K562 (cell line): Measurements from ENCODE around the gene FRMD4A. TPM values are rescaled to one million over a fixed set of nuclear protein-coding genes. Genes with fewer than 3 reads are reported as not detected.
A peak's percentile ranks its signal among the peaks of the same experiment; 100 is the strongest.

Experiments
- ATAC-seq: fragments of 200-7000 bp; cut with Tn5 transposase; 3 replicates; pipeline ENCODE4 v1.9.1; 2020; ENCODE audit warnings: moderate library complexity
- BruUV-seq: library from RNA; stranded (reverse); fragments of 400-500 nt; replicated peaks from 2 replicates; lab custom pipeline; 2021; lab: Mats Ljungman, UMichigan
- CTCF ChIA-PET: fragments of 300-600 bp; formaldehyde crosslinking; extraction: SDS; loops from one replicate; lab custom pipeline; 2021; ENCODE audit warnings: low intra/inter-chr PET ratio; lab: Yijun Ruan, JAX
- POLR2A ChIA-PET: fragments of 300-600, 350-650 bp; sonication (Branson Sonifier 250); formaldehyde crosslinking; extraction: SDS; loops from one replicate; lab custom pipeline; 2021; ENCODE audit warnings: antibody characterized with exemption, inconsistent platforms; lab: Yijun Ruan, JAX
- DNase-seq, 4 experiments: peaks; one replicate each; pipeline versions ENCODE4 v3.0.0 to v3.0.0-alpha.2; 2011 to 2018; ENCODE audit warnings: low spot score in 3 of 4, mixed read lengths in 3 of 4; ENCODE audit errors: extremely low read depth in 1 of 4
- FAIRE-seq: peaks from 2 replicates; lab custom pipeline; 2011; peaks lifted over from hg19 to GRCh38; lab: Jason Lieb, UNC
- H2AFZ ChIP-seq: 2 replicates; pipeline ENCODE4 v1.6.0; 2011; ENCODE audit warnings: low read depth, low read length, control low read depth, inconsistent platforms
- H3K27ac ChIP-seq: fragments of 200-600 bp; 3 replicates; pipeline ENCODE4 v1.8.0; 2011; ENCODE audit warnings: low read depth, mild to moderate bottlenecking, control low read depth, inconsistent platforms, low read length, moderate library complexity, mixed read lengths; ENCODE audit errors: extremely low read depth
- H3K27me3 ChIP-seq, 2 experiments: fragments of 300-600 bp in 1 of 2; 2 replicates in 1 of 2; 3 replicates in 1 of 2; pipeline versions ENCODE4 v1.6.0 to v1.8.0; 2011; ENCODE audit warnings: inconsistent platforms in 2 of 2, low read length in 2 of 2, mild to moderate bottlenecking in 1 of 2, mixed read lengths in 1 of 2, moderate library complexity in 1 of 2; ENCODE audit not compliant: control insufficient read depth in 2 of 2, insufficient read depth in 2 of 2
- H3K36me3 ChIP-seq: fragments of 300-600 bp; 3 replicates; pipeline ENCODE4 v1.8.0; 2011; ENCODE audit warnings: mild to moderate bottlenecking, low read length, inconsistent platforms; ENCODE audit not compliant: control insufficient read depth, insufficient read depth
- H3K4me1 ChIP-seq, 2 experiments: fragments of 200-600 bp in 1 of 2; replicated peaks in 1 of 2; 2 replicates in 1 of 2; 3 replicates in 1 of 2; pipeline versions ENCODE4 v1.5.1 to v1.8.0; 2011; ENCODE audit warnings: inconsistent platforms in 2 of 2, low read length in 2 of 2, mild to moderate bottlenecking in 1 of 2, mixed read lengths in 1 of 2, moderate library complexity in 1 of 2; ENCODE audit not compliant: control insufficient read depth in 2 of 2, insufficient read depth in 2 of 2
- H3K4me2 ChIP-seq: 2 replicates; pipeline ENCODE4 v1.6.1; 2011; ENCODE audit warnings: low read length, control low read depth, inconsistent platforms, mixed read lengths; ENCODE audit not compliant: insufficient read depth
- H3K4me3 ChIP-seq: fragments of 200-600 bp; sonication (generic), shearing (Covaris generic); 2 replicates; pipeline ENCODE4 v1.5.1; 2016; ENCODE audit warnings: control low read depth, inconsistent platforms
- H3K79me2 ChIP-seq: fragments of 200-600 bp; 3 replicates; pipeline ENCODE4 v1.8.0; 2011; ENCODE audit warnings: low read length, inconsistent platforms; ENCODE audit not compliant: control insufficient read depth, insufficient read depth
- H3K9ac ChIP-seq, 2 experiments: 2 replicates each; pipeline versions ENCODE4 v1.6.0 to v1.6.1; 2011; ENCODE audit warnings: low read depth in 2 of 2, low read length in 2 of 2, control low read depth in 1 of 2, inconsistent platforms in 1 of 2, mild to moderate bottlenecking in 1 of 2, mixed read lengths in 1 of 2; ENCODE audit not compliant: insufficient read depth in 1 of 2
- H3K9me1 ChIP-seq: one replicate; pipeline ENCODE4 v1.6.0; 2011; ENCODE audit warnings: inconsistent platforms, mild to moderate bottlenecking, low read length, moderate library complexity; ENCODE audit not compliant: control insufficient read depth, insufficient read depth
- H3K9me3 ChIP-seq: replicated peaks from 2 replicates; pipeline ENCODE4 v1.5.1; 2011; ENCODE audit warnings: low read depth, low read length, inconsistent platforms; ENCODE audit not compliant: control insufficient read depth, insufficient read depth
- H4K20me1 ChIP-seq: replicated peaks from 2 replicates; pipeline ENCODE4 v1.6.1; 2011; ENCODE audit warnings: low read length, inconsistent platforms, mixed read lengths; ENCODE audit not compliant: control insufficient read depth, insufficient read depth
- C11orf30 ChIP-seq: fragments of 450-650 bp; IDR thresholded peaks from 2 replicates; pipeline ENCODE4 v1.6.1; 2016; ENCODE audit warnings: low read depth, mild to moderate bottlenecking
- CREB1 ChIP-seq, 2 experiments: sonication (generic) in 1 of 2; formaldehyde crosslinking in 1 of 2; IDR thresholded peaks; 2 replicates each; pipeline versions ENCODE4 v1.6.1 to v1.8.0; 2012 to 2022; ENCODE audit warnings: inconsistent platforms in 1 of 2, mild to moderate bottlenecking in 1 of 2, missing genetic modification reagents in 1 of 2, moderate library complexity in 1 of 2
- CREM ChIP-seq: IDR thresholded peaks from 2 replicates; pipeline ENCODE4 v1.6.1; 2014; ENCODE audit warnings: antibody characterized with exemption, low read depth
- DIDO1 ChIP-seq: fragments of 450-650 bp; IDR thresholded peaks from 2 replicates; pipeline ENCODE4 v1.6.1; 2016; ENCODE audit warnings: low read depth, missing biosample characterization, missing genetic modification characterization
- MAFF ChIP-seq: IDR thresholded peaks from 2 replicates; pipeline ENCODE4 v1.6.1; 2012; ENCODE audit warnings: low read length, improper control_type of control experiment
- MAFG ChIP-seq: fragments of 450-650 bp; conservative IDR thresholded peaks from 2 replicates; pipeline ENCODE4 v1.6.1; 2016; ENCODE audit warnings: missing genetic modification characterization, missing compliant biosample characterization
- MAFK ChIP-seq: IDR thresholded peaks from 2 replicates; pipeline ENCODE4 v1.6.1; 2011; ENCODE audit warnings: low read length, improper control_type of control experiment
- NR4A1 ChIP-seq, 2 experiments: fragments of 250-450 bp in 1 of 2; fragments of 450-650 bp in 1 of 2; sonication (Bioruptor Pico) in 1 of 2; IDR thresholded peaks; 2 replicates each; pipeline versions ENCODE4 v1.4.0 to v1.6.1; 2016 to 2020; ENCODE audit warnings: mild to moderate bottlenecking in 2 of 2, missing compliant biosample characterization in 1 of 2, missing genetic modification characterization in 1 of 2, moderate library complexity in 1 of 2
- SIN3B ChIP-seq: fragments of 450-650 bp; IDR thresholded peaks from 2 replicates; pipeline ENCODE4 v1.6.1; 2017; ENCODE audit warnings: low read depth, mild to moderate bottlenecking, moderate library complexity
- SMC3 ChIP-seq: conservative IDR thresholded peaks from 2 replicates; pipeline ENCODE4 v1.6.1; 2011; ENCODE audit warnings: low read depth, low read length, improper control_type of control experiment; ENCODE audit not compliant: insufficient read depth
- SOX6 ChIP-seq: fragments of 450-650 bp; IDR thresholded peaks from 2 replicates; pipeline ENCODE4 v1.6.1; 2014; ENCODE audit warnings: mild to moderate bottlenecking
- ZFP36 ChIP-seq: fragments of 150-350 bp; IDR thresholded peaks from 2 replicates; pipeline ENCODE4 v1.6.1; 2018; ENCODE audit warnings: low read length, low read depth; ENCODE audit not compliant: partially characterized antibody
- ZKSCAN1 ChIP-seq: fragments of 150-350 bp; IDR thresholded peaks from 2 replicates; pipeline ENCODE4 v1.6.1; 2016; ENCODE audit warnings: low read depth, low read length
- ZNF134 ChIP-seq: fragments of 250-450 bp; sonication (Bioruptor Pico); conservative IDR thresholded peaks from 2 replicates; pipeline ENCODE4 v1.4.0; 2020
- WGBS: fragments of 100-300 bp; shearing (Covaris generic); methylation state at CpG from one replicate; pipeline ENCODE4 v1.1.6; 2016; ENCODE audit warnings: low coverage, mixed read lengths; ENCODE audit not compliant: insufficient coverage; ENCODE audit errors: missing lambda C conversion rate; 5-methylcytosine and 5-hydroxymethylcytosine counted together
- in situ Hi-C: fragments of 300-500 bp; cut with MboI; formaldehyde crosslinking; loops from 4 replicates; pipeline ENCODE4 v1.15.0; 2018; ENCODE audit warnings: inconsistent platforms, mixed read lengths
- intact Hi-C: fragments of 100-400 bp; cut with micrococcal nuclease; formaldehyde crosslinking; loops from 2 replicates; pipeline ENCODE4 v1.14.2; 2022
- polyA plus RNA-seq, 8 experiments: library from polyadenylated mRNA; depleted of rRNA in 4 of 8; stranded (reverse) in 5 of 8; unstranded in 3 of 8; fragments of >200 nt; fragmentation: Nextera tagmentation in 2 of 8; fragmentation: Illumina TruSeq in 1 of 8; extraction: Ambion mirVana in 2 of 8; extraction: Trizol in 1 of 8; gene quantifications; 2 replicates each; pipeline versions ENCODE4 v1.2.1 to v1.2.3, GENCODE V29; 2011 to 2014; ENCODE audit warnings: inconsistent platforms in 1 of 8, missing spikeins in 1 of 8
- total RNA-seq, 7 experiments: library from RNA; depleted of rRNA in 6 of 7; stranded (reverse); fragments of >200 nt in 6 of 7; fragmentation: Illumina TruSeq in 2 of 7; extraction: Trizol in 2 of 7; gene quantifications; 2 replicates each; pipeline versions ENCODE4 v1.2.1 to v1.2.3, GENCODE V29; 2011 to 2021; ENCODE audit warnings: low replicate concordance in 1 of 7
- TF ChIP-seq, protein P1 (sequence below): IDR thresholded peaks from 2 replicates; pipeline ENCODE4 v1.6.1; 2011; ENCODE audit warnings: borderline replicate concordance, low read depth, mild to moderate bottlenecking, moderate library complexity, low read length; ENCODE audit not compliant: insufficient read depth, poor library complexity, severe bottlenecking
- TF ChIP-seq, protein P2 (sequence below): sonication (generic); formaldehyde crosslinking; IDR thresholded peaks from 2 replicates; pipeline ENCODE4 v1.8.0; 2022; ENCODE audit warnings: missing genetic modification reagents, mild to moderate bottlenecking, borderline replicate concordance
- TF ChIP-seq, protein P3 (sequence below): sonication (generic); IDR thresholded peaks from 2 replicates; pipeline ENCODE4 v1.6.1; 2016

FRMD4A gene
- total and polyA plus RNA-seq, 9 of the 15 experiments (the other 6 are each of a cell fraction or from before 2014, with no cell fraction given): 0.80 to 5.2 (median 3.0) TPM

GRCh38 chr10:13674645-13675588 is 655.8 kb downstream of the FRMD4A start:
- intact Hi-C loops: no loop called here
- WGBS: 54% methylated on average over 20 of the region's 20 CpGs
- Histone ChIP-seq H3K4me3 (no peak overlapping the region), H3K27ac (no peak overlapping the region), H4K20me1 (0 out of 2 replicates have a peak, but pooled peaks cover 6% of the 10 kb centered on the region), H3K9me3 (no peaks in the 10 kb centered on the region), H3K4me1 (no peaks in the 10 kb centered on the region), H3K4me2 (no peak overlapping the region), H3K27me3 (no peaks in the 10 kb centered on the region), H3K9me1 (no peaks in the 10 kb centered on the region), H3K79me2 (no peaks in the 10 kb centered on the region), H2AFZ (no peak overlapping the region), H3K36me3 (no peaks in the 10 kb centered on the region; the same call in 2 of the 3 replicates), H3K9ac (no peak overlapping the region)
- ChIA-PET POLR2A (interaction anchor here (0.6 to 1.6 kb wide), 2 partner anchors 31 to 98 kb away, joined by 3 to 5 read pairs; no protein-coding TSS in a partner anchor), CTCF (no interaction called here)
- DNase-seq: no peak
- in situ Hi-C loops: no loop called here
- FAIRE-seq: no peak
- BruUV-seq: no TSS peak
- no peak for ATAC-seq
- no peak for TF ChIP-seq SMC3
- TF ChIP-seq, protein P1, sequence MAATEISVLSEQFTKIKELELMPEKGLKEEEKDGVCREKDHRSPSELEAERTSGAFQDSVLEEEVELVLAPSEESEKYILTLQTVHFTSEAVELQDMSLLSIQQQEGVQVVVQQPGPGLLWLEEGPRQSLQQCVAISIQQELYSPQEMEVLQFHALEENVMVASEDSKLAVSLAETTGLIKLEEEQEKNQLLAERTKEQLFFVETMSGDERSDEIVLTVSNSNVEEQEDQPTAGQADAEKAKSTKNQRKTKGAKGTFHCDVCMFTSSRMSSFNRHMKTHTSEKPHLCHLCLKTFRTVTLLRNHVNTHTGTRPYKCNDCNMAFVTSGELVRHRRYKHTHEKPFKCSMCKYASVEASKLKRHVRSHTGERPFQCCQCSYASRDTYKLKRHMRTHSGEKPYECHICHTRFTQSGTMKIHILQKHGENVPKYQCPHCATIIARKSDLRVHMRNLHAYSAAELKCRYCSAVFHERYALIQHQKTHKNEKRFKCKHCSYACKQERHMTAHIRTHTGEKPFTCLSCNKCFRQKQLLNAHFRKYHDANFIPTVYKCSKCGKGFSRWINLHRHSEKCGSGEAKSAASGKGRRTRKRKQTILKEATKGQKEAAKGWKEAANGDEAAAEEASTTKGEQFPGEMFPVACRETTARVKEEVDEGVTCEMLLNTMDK: no peak
- peak; percentile 59; the same call in 1 of the 2 replicates for TF ChIP-seq CREB1 (IDR thresholded peaks at IDR 0.05)
- TF ChIP-seq CREB1 (CRISPR knock-in tag; IDR thresholded peaks at IDR 0.05): no peak
- no peak for TF ChIP-seq NR4A1 (CRISPR knock-in tag; IDR thresholded peaks at IDR 0.05)
- TF ChIP-seq NR4A1 (tag; IDR thresholded peaks at IDR 0.05): no peak
- TF ChIP-seq ZFP36: no peak
- TF ChIP-seq ZKSCAN1: no peak
- TF ChIP-seq MAFF: peak; percentile 59; the same call in 1 of the 2 replicates
- peak; percentile 52 for TF ChIP-seq MAFG (tag)
- TF ChIP-seq SOX6: no peak
- no peak for TF ChIP-seq SIN3B
- TF ChIP-seq C11orf30: peak; percentile 71
- TF ChIP-seq ZNF134 (CRISPR knock-in tag): no peak
- TF ChIP-seq, protein P2, sequence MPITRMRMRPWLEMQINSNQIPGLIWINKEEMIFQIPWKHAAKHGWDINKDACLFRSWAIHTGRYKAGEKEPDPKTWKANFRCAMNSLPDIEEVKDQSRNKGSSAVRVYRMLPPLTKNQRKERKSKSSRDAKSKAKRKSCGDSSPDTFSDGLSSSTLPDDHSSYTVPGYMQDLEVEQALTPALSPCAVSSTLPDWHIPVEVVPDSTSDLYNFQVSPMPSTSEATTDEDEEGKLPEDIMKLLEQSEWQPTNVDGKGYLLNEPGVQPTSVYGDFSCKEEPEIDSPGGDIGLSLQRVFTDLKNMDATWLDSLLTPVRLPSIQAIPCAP (CRISPR knock-in tag): no peak
- TF ChIP-seq CREM: peak; percentile 22; the same call in 1 of the 2 replicates
- peak; percentile 70 for TF ChIP-seq MAFK
- TF ChIP-seq, protein P3, sequence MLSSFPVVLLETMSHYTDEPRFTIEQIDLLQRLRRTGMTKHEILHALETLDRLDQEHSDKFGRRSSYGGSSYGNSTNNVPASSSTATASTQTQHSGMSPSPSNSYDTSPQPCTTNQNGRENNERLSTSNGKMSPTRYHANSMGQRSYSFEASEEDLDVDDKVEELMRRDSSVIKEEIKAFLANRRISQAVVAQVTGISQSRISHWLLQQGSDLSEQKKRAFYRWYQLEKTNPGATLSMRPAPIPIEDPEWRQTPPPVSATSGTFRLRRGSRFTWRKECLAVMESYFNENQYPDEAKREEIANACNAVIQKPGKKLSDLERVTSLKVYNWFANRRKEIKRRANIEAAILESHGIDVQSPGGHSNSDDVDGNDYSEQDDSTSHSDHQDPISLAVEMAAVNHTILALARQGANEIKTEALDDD: no peak
- no peak for TF ChIP-seq DIDO1 (tag)
